Measurements from ENCODE around the gene ARHGDIA. TPM values are rescaled to one million over a fixed set of nuclear protein-coding genes. Genes with fewer than 3 reads are reported as not detected.

The ARHGDIA gene
- total RNA-seq, 1 experiment from 2014 or later = 667 TPM

DNA sequence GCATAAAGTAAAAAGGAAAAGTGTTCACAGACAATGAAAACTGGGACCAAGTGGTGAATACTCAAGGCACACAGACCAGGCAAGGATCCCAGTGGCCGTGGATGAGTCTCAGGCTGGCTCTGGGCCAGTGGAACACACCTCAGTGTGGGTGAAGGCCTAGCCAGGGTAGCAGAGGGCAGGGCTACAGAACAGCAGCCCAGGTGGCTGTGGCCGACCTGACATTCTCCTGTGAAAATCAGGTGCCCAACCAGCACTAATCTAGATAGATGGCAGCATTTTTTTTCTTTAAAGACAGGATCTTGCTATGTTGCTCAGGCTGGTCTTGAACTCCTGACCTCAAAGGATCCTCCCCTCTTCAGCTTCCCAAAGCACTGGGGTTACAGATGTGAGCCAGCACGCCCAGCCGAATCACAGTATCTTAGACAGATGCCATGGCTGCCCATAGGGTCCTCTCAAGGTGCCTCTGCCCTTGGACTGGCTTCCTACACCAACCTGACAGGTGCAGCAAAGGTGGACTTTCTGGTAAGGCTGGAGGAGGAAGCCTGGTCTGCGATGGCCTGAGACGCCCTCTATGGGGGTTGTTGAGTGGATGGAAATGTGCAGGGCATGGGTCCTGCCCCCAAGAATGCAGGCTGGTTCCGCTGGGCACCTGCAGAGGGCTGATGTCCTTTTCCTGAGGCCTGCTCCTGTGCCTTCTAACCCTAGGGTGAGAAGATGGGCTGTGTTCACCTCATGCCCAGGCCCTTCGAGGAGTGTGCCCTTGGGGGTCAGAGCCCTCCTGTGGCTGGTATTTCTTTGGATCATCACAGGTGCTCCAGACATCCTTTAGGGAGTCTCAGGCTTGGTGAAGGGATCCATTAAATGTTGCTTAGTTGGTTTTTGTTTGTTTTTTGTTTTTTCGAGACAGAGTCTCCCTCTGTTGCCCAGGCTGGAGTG, 7.0 kb downstream of the ARHGDIA start:
- no peak overlapping the region for H3K4me3 ChIP-seq (ENCODE audit: low read depth, low read length, poor library complexity, severe bottlenecking)
- H3K36me3 ChIP-seq (ENCODE audit: insufficient read depth, low read length, poor library complexity, severe bottlenecking) = peaks cover 41% of the 10 kb centered on the region
- no TSS peak for BruUV-seq (replicated peaks)
- intact Hi-C loops (cut with micrococcal nuclease; ENCODE audit: unreplicated experiment) = no loop called here
- no peak for DNase-seq (ENCODE audit: low spot score)
- ChIA-PET CTCF (no interaction called here), POLR2A (ENCODE audit: low non-redundant PET) (no interaction called here)
- TF ChIP-seq, protein P1, sequence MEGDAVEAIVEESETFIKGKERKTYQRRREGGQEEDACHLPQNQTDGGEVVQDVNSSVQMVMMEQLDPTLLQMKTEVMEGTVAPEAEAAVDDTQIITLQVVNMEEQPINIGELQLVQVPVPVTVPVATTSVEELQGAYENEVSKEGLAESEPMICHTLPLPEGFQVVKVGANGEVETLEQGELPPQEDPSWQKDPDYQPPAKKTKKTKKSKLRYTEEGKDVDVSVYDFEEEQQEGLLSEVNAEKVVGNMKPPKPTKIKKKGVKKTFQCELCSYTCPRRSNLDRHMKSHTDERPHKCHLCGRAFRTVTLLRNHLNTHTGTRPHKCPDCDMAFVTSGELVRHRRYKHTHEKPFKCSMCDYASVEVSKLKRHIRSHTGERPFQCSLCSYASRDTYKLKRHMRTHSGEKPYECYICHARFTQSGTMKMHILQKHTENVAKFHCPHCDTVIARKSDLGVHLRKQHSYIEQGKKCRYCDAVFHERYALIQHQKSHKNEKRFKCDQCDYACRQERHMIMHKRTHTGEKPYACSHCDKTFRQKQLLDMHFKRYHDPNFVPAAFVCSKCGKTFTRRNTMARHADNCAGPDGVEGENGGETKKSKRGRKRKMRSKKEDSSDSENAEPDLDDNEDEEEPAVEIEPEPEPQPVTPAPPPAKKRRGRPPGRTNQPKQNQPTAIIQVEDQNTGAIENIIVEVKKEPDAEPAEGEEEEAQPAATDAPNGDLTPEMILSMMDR (conservative IDR thresholded peaks at IDR 0.05; ENCODE audit: low read depth, low read length) = no peak
- no peak for TF ChIP-seq EZH2 (IDR thresholded peaks at IDR 0.05; ENCODE audit: borderline replicate concordance, low read depth, low read length, poor library complexity, severe bottlenecking)
- H3K27me3 ChIP-seq (replicated peaks; ENCODE audit: insufficient read depth, low read depth, low read length, poor library complexity) = no peaks in the 10 kb centered on the region
- H3K27ac ChIP-seq (ENCODE audit: low read depth, low read length, poor library complexity, severe bottlenecking) = no peak overlapping the region
- H3K9me3 ChIP-seq (ENCODE audit: low read depth, low read length, poor library complexity, severe bottlenecking) = no peaks in the 10 kb centered on the region
- H3K4me1 ChIP-seq (ENCODE audit: insufficient read depth, low read length, poor library complexity, severe bottlenecking) = peaks cover 20% of the 10 kb centered on the region

DNA sequence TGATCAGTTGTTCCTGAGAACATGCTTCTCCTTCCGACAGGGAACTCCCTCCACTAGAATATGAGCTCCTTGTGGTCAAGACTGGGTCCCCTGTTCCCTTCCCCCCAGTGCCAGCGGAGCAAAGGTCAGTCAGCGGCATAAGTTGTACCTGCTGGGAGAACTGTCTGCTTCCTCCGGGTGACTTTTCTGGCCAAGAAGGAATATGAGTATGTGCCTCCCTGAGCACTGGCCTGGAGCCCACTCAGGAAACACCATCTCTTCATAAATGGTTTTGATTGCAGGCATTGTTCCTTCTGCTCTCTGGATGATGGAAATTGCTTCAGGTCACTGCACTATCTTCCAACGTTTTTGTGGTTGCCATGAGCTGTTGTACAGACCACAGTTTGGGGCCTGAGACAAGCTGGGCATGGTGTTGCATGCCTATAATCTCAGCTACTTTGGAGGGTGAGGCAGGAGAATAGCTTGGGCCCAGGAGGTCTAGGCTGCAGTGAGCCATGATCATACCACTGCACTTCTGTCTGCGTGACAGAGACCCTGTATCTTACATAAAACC, 7.9 kb downstream of the ARHGDIA start:
- Histone ChIP-seq H3K9me3 (ENCODE audit: low read depth, low read length, poor library complexity, severe bottlenecking) (no peaks in the 10 kb centered on the region), H3K4me3 (ENCODE audit: low read depth, low read length, poor library complexity, severe bottlenecking) (no peak overlapping the region), H3K4me1 (ENCODE audit: insufficient read depth, low read length, poor library complexity, severe bottlenecking) (peaks cover 24% of the 10 kb centered on the region), H3K27me3 (replicated peaks; ENCODE audit: insufficient read depth, low read depth, low read length, poor library complexity) (no peaks in the 10 kb centered on the region), H3K27ac (ENCODE audit: low read depth, low read length, poor library complexity, severe bottlenecking) (no peak overlapping the region), H3K36me3 (ENCODE audit: insufficient read depth, low read length, poor library complexity, severe bottlenecking) (peaks cover 41% of the 10 kb centered on the region)
- TF ChIP-seq, protein P1 (conservative IDR thresholded peaks at IDR 0.05; ENCODE audit: low read depth, low read length) = no peak
- no peak for TF ChIP-seq EZH2 (IDR thresholded peaks at IDR 0.05; ENCODE audit: borderline replicate concordance, low read depth, low read length, poor library complexity, severe bottlenecking)
- no TSS peak for BruUV-seq (replicated peaks)
- CTCF ChIA-PET = no interaction called here
- DNase-seq (ENCODE audit: low spot score) = no peak
- intact Hi-C loops (cut with micrococcal nuclease; ENCODE audit: unreplicated experiment) = no loop called here
- POLR2A ChIA-PET (ENCODE audit: low non-redundant PET) = no interaction called here

DNA sequence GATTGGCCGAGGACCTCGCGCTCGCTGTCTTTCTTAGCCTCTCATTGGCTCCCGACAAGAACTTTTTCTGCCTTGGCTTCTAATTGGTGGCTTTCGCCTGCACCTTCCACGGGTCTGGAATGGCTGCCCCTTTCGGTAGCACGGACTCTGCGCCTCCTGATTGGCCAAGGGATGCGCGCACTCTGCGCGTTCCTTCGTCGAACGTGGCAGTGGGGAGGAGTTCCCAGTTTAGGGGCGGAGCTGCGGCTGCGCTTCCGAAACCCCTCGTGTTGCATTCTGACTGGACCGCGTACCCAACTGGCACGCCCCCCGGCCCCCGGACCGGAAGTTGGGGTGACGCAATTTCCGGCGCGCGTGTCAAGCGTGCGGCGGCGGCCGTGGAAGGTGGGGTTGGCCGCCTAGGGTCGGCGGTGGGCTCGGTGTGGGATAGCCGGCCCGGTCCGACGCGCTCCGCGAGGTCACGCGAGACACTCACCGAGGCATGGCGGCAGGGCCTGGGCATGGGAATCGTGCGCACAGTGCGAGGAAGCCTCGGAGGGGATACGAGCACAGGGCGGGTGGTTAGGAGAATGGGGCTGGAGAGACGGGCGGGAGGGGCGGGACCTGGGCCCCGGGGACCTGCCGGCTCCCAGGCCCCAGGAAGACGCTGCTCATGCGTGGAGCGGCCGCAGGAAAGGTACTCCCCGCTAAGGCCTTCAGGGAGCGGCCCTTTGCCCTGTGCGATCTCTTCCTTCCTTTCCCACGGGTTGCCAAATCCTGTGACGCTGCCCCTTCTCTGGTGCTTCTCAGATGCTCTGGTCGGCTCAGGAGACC, 10.2 kb downstream of the ARHGDIA start:
- Histone ChIP-seq H3K36me3 (ENCODE audit: insufficient read depth, low read length, poor library complexity, severe bottlenecking) (peaks cover 42% of the 10 kb centered on the region), H3K4me1 (ENCODE audit: insufficient read depth, low read length, poor library complexity, severe bottlenecking) (peaks cover 20% of the 10 kb centered on the region), H3K27ac (ENCODE audit: low read depth, low read length, poor library complexity, severe bottlenecking) (peak overlapping the region; percentile 89), H3K4me3 (ENCODE audit: low read depth, low read length, poor library complexity, severe bottlenecking) (peak overlapping the region; percentile 90), H3K9me3 (ENCODE audit: low read depth, low read length, poor library complexity, severe bottlenecking) (no peaks in the 10 kb centered on the region), H3K27me3 (replicated peaks; ENCODE audit: insufficient read depth, low read depth, low read length, poor library complexity) (no peaks in the 10 kb centered on the region)
- TF ChIP-seq EZH2 (IDR thresholded peaks at IDR 0.05; ENCODE audit: borderline replicate concordance, low read depth, low read length, poor library complexity, severe bottlenecking) = no peak
- TF ChIP-seq, protein P1 (conservative IDR thresholded peaks at IDR 0.05; ENCODE audit: low read depth, low read length) = no peak
- intact Hi-C loops (cut with micrococcal nuclease; ENCODE audit: unreplicated experiment) = no loop called here
- POLR2A ChIA-PET (ENCODE audit: low non-redundant PET) = no interaction called here
- CTCF ChIA-PET = interaction anchor here (1.1 kb wide), 1 partner anchor 9 kb away, joined by 3 read pairs; no protein-coding TSS in a partner anchor
- peak; percentile 100 for DNase-seq (ENCODE audit: low spot score)
- no TSS peak for BruUV-seq (replicated peaks)

All from A673 (cell line).